K562 (cell line): ENCODE measurements around the gene FNBP1.

Experiments
- EZH2 ChIP-seq: IDR thresholded peaks from 2 replicates; pipeline ENCODE4 v1.6.1; 2012; ENCODE audit warnings: low read depth, mild to moderate bottlenecking, inconsistent platforms, low read length, borderline replicate concordance
- HNRNPK ChIP-seq: fragments of 200-400 bp; formaldehyde crosslinking; IDR thresholded peaks from one replicate; pipeline ENCODE4 v1.6.1; 2018; ENCODE audit warnings: mild to moderate bottlenecking, low read depth, low read length; ENCODE audit not compliant: poor library complexity, severe bottlenecking
- RBM22 ChIP-seq: fragments of 200-400 bp; formaldehyde crosslinking; IDR thresholded peaks from 2 replicates; pipeline ENCODE4 v1.6.1; 2018; ENCODE audit warnings: low read length, low read depth; ENCODE audit not compliant: poor library complexity, severe bottlenecking
- ZNF431 ChIP-seq: sonication (generic); formaldehyde crosslinking; IDR thresholded peaks from 2 replicates; pipeline ENCODE4 v1.8.0; 2022; ENCODE audit warnings: mild to moderate bottlenecking, missing genetic modification reagents

DNA sequence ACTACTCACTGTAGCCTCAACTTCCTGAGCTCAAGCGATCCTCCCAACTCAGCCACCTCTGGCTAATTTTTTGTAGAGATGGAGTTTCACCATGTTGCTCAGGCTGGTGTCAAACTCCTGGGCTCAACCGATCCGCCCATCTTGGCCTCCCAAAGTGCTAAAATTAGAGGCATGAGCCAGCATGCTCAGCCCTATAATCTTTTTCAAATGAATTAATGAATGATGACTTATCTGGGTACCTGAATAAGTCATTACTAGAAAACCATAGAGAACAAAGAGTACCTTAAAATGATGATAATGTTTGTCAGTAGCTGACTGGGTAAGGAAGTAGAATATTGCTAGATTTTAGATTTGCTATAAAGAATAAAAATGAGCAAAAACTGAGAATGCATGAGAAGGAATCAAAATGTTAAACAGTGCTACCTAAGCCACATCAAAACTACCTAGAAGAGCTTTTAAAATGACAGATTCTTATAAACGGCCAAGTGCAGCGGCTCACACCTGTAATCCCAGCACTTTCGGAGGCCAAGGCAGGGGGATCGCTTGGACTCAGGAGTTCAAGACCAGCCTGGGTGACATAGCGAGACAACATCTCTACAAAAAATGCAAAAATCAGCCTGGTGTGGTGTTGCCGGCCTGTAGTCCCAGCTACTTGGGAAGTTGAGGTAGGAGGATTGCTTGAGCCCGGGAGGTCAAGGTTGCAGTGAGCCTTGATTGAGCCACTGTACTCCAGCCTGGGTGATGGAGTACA, 13.6 kb downstream of the FNBP1 start:
- TF ChIP-seq HNRNPK (no peak), RBM22 (no peak), EZH2 (no peak), ZNF431 (CRISPR knock-in tag) (no peak)
